GM13977 (cell line): ENCODE measurements around the gene APOC1.

ENCODE experiments used
- DNase-seq: peaks from one replicate; pipeline ENCODE4 v3.0.0; 2012; ENCODE audit warnings: low spot score
- CTCF ChIP-seq: IDR thresholded peaks from 2 replicates; pipeline ENCODE4 v1.5.1; 2012; ENCODE audit warnings: mild to moderate bottlenecking, control low read depth; ENCODE audit not compliant: insufficient read depth; ENCODE audit errors: extremely low read depth, missing control alignments
- in situ Hi-C: fragments of 300-500 bp; cut with MboI; formaldehyde crosslinking; loops from one replicate; pipeline ENCODE4 v1.12.0; 2022; ENCODE audit warnings: low sequenced_read_pairs, low pct_unique_long_range_greater_than_20kb, mixed read lengths, inconsistent platforms; ENCODE audit not compliant: unreplicated experiment

The APOC1 gene

DNA sequence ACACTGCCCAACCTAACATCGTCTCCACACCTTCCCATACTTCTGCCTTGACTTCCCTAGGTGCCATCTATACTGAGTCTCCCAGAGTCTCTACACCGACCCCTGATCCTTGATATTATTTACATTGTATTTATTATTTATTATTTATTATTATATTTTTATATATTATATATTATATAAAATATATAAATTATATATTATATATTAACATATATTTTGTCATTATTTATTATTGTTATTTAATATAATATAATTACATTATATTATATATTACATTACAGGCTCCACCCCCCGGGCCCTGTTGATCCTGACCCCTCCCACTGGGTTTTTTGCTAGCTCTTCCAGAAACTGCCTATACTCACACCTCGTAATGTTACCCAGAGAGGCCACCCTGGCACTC lies 41.7 kb upstream of the APOC1 start:
- in situ Hi-C loops = no loop called here
- no peak for DNase-seq
- TF ChIP-seq CTCF = no peak

DNA sequence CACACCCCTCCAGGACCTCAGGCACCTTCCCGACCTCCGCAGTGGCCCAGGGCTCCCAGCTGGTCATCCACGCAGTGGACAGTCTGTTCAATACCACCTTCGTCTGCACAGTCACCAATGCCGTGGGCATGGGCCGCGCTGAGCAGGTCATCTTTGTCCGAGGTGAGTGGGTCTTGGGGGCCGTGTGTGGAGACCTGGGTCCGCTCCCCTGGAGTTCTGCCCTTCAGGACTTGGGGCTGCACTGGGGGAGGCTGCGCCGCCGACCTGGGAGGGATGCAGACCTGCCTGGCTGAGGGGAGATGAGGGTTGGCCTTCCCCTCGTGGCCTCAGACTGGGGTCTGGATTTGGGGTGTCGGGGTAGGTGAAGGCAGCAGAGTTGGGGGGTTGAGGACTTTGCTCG lies 40.1 kb upstream of the APOC1 start:
- in situ Hi-C loops = no loop called here

DNA sequence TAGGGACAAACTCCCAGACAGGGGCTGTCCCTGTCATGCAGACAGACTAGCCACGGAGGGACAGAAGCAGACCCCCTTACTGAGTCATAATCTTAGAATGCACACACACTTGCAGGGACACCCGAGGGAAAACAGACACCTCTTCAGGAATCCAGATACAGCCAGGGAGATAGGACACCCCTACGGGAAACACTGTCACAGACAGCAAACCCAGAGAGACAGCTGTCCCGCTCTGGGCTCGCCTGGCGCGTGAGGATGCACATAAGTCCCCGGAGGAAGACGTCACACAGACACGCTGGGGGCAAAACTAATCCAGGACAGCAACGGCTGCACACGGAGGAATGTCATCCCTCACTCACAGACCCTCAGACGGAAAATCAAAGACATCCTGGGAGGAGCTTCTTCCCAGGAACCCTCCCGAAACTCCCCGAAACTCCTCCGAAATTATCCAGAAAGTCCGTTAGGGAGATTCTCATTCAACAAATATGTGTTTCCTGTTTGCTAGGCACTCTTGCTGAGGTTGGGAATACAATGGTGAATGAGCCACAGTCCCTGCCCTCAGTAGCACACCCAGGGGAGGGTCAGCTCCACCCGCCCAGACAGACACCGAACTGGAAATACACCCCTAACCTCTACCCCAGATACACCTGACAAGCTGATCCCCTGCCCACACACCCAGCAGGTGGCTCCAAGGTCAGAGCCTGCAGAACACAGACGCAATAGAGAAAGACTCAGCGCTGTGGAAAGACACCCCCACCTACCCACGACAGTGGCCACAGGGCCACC lies 38.5 kb upstream of the APOC1 start:
- in situ Hi-C loops = no loop called here
- DNase-seq = no peak
- TF ChIP-seq CTCF = no peak

More for the DNA sequence above, 40.1 kb upstream of the APOC1 start:
- no peak for TF ChIP-seq CTCF
- DNase-seq = no peak

GRCh38 chr19:44876930-44877535 lies 37.4 kb upstream of the APOC1 start:
- TF ChIP-seq CTCF = no peak
- in situ Hi-C loops = no loop called here
- DNase-seq = no peak

DNA sequence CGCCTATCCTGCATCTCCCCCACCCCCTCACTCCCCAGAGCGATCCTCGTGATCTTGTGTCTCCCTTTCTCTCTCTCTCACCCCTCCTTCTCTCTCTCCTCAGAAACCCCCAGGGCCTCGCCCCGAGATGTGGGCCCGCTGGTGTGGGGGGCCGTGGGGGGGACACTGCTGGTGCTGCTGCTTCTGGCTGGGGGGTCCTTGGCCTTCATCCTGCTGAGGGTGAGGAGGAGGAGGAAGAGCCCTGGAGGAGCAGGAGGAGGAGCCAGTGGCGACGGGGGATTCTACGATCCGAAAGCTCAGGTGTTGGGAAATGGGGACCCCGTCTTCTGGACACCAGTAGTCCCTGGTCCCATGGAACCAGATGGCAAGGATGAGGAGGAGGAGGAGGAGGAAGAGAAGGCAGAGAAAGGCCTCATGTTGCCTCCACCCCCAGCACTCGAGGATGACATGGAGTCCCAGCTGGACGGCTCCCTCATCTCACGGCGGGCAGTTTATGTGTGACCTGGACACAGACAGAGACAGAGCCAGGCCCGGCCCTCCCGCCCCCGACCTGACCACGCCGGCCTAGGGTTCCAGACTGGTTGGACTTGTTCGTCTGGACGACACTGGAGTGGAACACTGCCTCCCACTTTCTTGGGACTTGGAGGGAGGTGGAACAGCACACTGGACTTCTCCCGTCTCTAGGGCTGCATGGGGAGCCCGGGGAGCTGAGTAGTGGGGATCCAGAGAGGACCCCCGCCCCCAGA lies 36.1 kb upstream of the APOC1 start:
- no peak for DNase-seq
- no peak for TF ChIP-seq CTCF
- in situ Hi-C loops = no loop called here

DNA sequence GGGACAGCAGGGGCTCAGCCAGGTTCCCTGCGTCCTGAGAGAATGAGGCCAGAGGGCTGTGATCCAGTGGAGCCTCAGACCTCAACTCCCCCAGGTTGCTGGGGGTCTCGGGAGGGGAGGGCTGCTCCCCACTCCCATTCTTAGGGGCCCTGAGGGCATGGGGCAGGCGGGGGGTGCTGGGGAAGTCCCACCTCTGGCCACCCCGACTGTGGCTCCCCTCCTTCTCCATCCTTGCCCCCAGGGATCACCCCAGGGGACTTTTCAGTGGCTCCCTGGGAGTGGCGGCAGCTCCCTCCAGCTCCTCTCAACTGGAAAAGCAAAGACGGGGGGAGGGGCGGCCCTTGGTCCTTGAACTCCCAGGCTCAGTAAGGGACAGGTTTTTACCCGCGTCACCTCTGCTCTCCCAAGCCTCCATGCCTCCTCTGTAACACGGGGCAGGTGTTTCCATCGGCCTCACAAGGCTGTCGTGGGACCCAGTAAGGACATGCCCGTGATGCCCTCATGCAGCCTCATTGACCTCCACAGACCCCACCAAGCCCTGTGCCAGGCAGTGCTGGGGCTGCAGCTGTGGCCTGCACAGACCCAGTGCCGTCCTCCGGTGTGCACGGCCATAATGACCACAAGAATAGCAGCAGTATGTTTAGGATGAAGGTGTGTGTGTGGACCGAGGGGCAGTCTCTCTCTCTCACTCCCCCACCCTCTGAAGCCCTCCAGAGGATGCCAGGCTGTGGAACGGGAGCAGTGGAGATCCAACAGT lies 34.9 kb upstream of the APOC1 start:
- in situ Hi-C loops = no loop called here
- no peak for TF ChIP-seq CTCF
- no peak for DNase-seq
